ENCODE measurements around the gene TMEM132A.

Gene TMEM132A

GRCh38 chr11:60929764-60930163, 5.5 kb downstream of the TMEM132A start:
- Histone ChIP-seq H4K20me1 (ENCODE audit: insufficient read depth, low read length) (0 out of 2 replicates have a peak, but pooled peaks cover 6% of the 10 kb centered on the region), H2AFZ (ENCODE audit: low read depth, low read length) (no peak overlapping the region), H3K36me3 (ENCODE audit: insufficient read depth, low read length) (no peaks in the 10 kb centered on the region), H3K4me1 (ENCODE audit: insufficient read depth, low read length) (no peaks in the 10 kb centered on the region), H3K9ac (ENCODE audit: low read depth, low read length) (no peak overlapping the region), H3K9me3 (ENCODE audit: insufficient read depth, low read length, severe bottlenecking) (no peaks in the 10 kb centered on the region), H3K4me3 (ENCODE audit: low read depth in 1 of 2, low read length in 2 of 2) (no peak overlapping the region), H3K27ac (ENCODE audit: low read length) (no peak overlapping the region), H3K4me2 (ENCODE audit: insufficient read depth, low read length) (no peak overlapping the region), H3K79me2 (ENCODE audit: insufficient read depth, low read length) (no peaks in the 10 kb centered on the region), H3K27me3 (ENCODE audit: insufficient read depth, low read length, poor library complexity) (no peaks in the 10 kb centered on the region)
- DNase-seq (no peak), ATAC-seq (ENCODE audit: insufficient read depth, low read depth) (no peak)
- TF ChIP-seq EZH2 (IDR thresholded peaks at IDR 0.05; ENCODE audit: borderline replicate concordance, low read depth, low read length, severe bottlenecking) = no peak
- no peak for TF ChIP-seq CTCF (IDR thresholded peaks at IDR 0.05; ENCODE audit: borderline replicate concordance, extremely low read depth, low read length, poor library complexity, severe bottlenecking)

GRCh38 chr11:60930394-60930793, 6.1 kb downstream of the TMEM132A start:
- no peak for ATAC-seq (ENCODE audit: insufficient read depth, low read depth)
- H3K9me3 ChIP-seq (ENCODE audit: insufficient read depth, low read length, severe bottlenecking) = no peaks in the 10 kb centered on the region

GRCh38 chr11:60931917-60932316, 7.7 kb downstream of the TMEM132A start:
- no peak overlapping the region for H3K4me3 ChIP-seq (ENCODE audit: low read depth in 1 of 2, low read length in 2 of 2)
- no peak for DNase-seq
- no peaks in the 10 kb centered on the region for H3K79me2 ChIP-seq (ENCODE audit: insufficient read depth, low read length)
- ATAC-seq (ENCODE audit: insufficient read depth, low read depth) = no peak
- TF ChIP-seq EZH2 (IDR thresholded peaks at IDR 0.05; ENCODE audit: borderline replicate concordance, low read depth, low read length, severe bottlenecking) = no peak
- no peak overlapping the region for H3K27ac ChIP-seq (ENCODE audit: low read length)
- no peaks in the 10 kb centered on the region for H3K9me3 ChIP-seq (ENCODE audit: insufficient read depth, low read length, severe bottlenecking)
- no peaks in the 10 kb centered on the region for H3K36me3 ChIP-seq (ENCODE audit: insufficient read depth, low read length)
- no peak overlapping the region for H2AFZ ChIP-seq (ENCODE audit: low read depth, low read length)
- H3K27me3 ChIP-seq (ENCODE audit: insufficient read depth, low read length, poor library complexity) = no peaks in the 10 kb centered on the region
- H3K4me2 ChIP-seq (ENCODE audit: insufficient read depth, low read length) = no peak overlapping the region
- H3K4me1 ChIP-seq (ENCODE audit: insufficient read depth, low read length) = no peaks in the 10 kb centered on the region
- no peaks in the 10 kb centered on the region for H4K20me1 ChIP-seq (ENCODE audit: insufficient read depth, low read length)
- no peak overlapping the region for H3K9ac ChIP-seq (ENCODE audit: low read depth, low read length)

More at GRCh38 chr11:60930394-60930793, 6.1 kb downstream of the TMEM132A start:
- Histone ChIP-seq H3K4me1 (ENCODE audit: insufficient read depth, low read length) (no peaks in the 10 kb centered on the region), H3K79me2 (ENCODE audit: insufficient read depth, low read length) (no peaks in the 10 kb centered on the region), H4K20me1 (ENCODE audit: insufficient read depth, low read length) (0 out of 2 replicates have a peak, but pooled peaks cover 3% of the 10 kb centered on the region), H3K27me3 (ENCODE audit: insufficient read depth, low read length, poor library complexity) (no peaks in the 10 kb centered on the region), H3K36me3 (ENCODE audit: insufficient read depth, low read length) (no peaks in the 10 kb centered on the region), H3K4me3 (ENCODE audit: low read depth in 1 of 2, low read length in 2 of 2) (no peak overlapping the region), H3K9ac (ENCODE audit: low read depth, low read length) (no peak overlapping the region), H3K27ac (ENCODE audit: low read length) (no peak overlapping the region), H2AFZ (ENCODE audit: low read depth, low read length) (no peak overlapping the region), H3K4me2 (ENCODE audit: insufficient read depth, low read length) (no peak overlapping the region)
- DNase-seq = no peak
- TF ChIP-seq CTCF (IDR thresholded peaks at IDR 0.05; ENCODE audit: borderline replicate concordance, extremely low read depth, low read length, poor library complexity, severe bottlenecking) (no peak), EZH2 (IDR thresholded peaks at IDR 0.05; ENCODE audit: borderline replicate concordance, low read depth, low read length, severe bottlenecking) (no peak)

GRCh38 chr11:60932605-60933356, 8.5 kb downstream of the TMEM132A start:
- no peaks in the 10 kb centered on the region for H4K20me1 ChIP-seq (ENCODE audit: insufficient read depth, low read length)
- no peaks in the 10 kb centered on the region for H3K36me3 ChIP-seq (ENCODE audit: insufficient read depth, low read length)
- H3K9me3 ChIP-seq (ENCODE audit: insufficient read depth, low read length, severe bottlenecking) = no peaks in the 10 kb centered on the region
- H3K79me2 ChIP-seq (ENCODE audit: insufficient read depth, low read length) = no peaks in the 10 kb centered on the region
- no peak overlapping the region for H3K4me2 ChIP-seq (ENCODE audit: insufficient read depth, low read length)
- H3K4me1 ChIP-seq (ENCODE audit: insufficient read depth, low read length) = no peaks in the 10 kb centered on the region
- no peaks in the 10 kb centered on the region for H3K27me3 ChIP-seq (ENCODE audit: insufficient read depth, low read length, poor library complexity)
- no peak overlapping the region for H3K27ac ChIP-seq (ENCODE audit: low read length)
- no peak overlapping the region for H3K9ac ChIP-seq (ENCODE audit: low read depth, low read length)
- ATAC-seq (ENCODE audit: insufficient read depth, low read depth) = no peak
- DNase-seq = no peak
- H2AFZ ChIP-seq (ENCODE audit: low read depth, low read length) = no peak overlapping the region
- no peak overlapping the region for H3K4me3 ChIP-seq (ENCODE audit: low read depth in 1 of 2, low read length in 2 of 2)
- no peak for TF ChIP-seq EZH2 (IDR thresholded peaks at IDR 0.05; ENCODE audit: borderline replicate concordance, low read depth, low read length, severe bottlenecking)
- TF ChIP-seq CTCF (IDR thresholded peaks at IDR 0.05; ENCODE audit: borderline replicate concordance, extremely low read depth, low read length, poor library complexity, severe bottlenecking) = no peak

Measured in DND-41 (cell line).